Endometrial microvascular endothelial cells (primary cell): Measurements from ENCODE around the gene CD22. TPM values are rescaled to one million over a fixed set of nuclear protein-coding genes. Genes with fewer than 3 reads are reported as not detected.
"Not testable (repeated sequence)": the region's sequence is repeated elsewhere in the genome, so short reads cannot be mapped to it uniquely, and the experiment has no call there.

Experiments
- in situ Hi-C: cut with HindIII; loops from 2 replicates; pipeline ENCODE4 v1.10.0; 2017; ENCODE audit warnings: low sequenced_read_pairs, low pct_unique_long_range_greater_than_20kb; ENCODE audit errors: inconsistent ontology term
- total RNA-seq: library from RNA; depleted of rRNA; stranded (reverse); fragments of >200 nt; gene quantifications from one replicate; pipeline ENCODE4 v1.2.3, GENCODE V29; 2015; ENCODE audit errors: inconsistent ontology term

The CD22 gene
- total RNA-seq, 1 donor from 2014 or later = 5.8 TPM

DNA sequence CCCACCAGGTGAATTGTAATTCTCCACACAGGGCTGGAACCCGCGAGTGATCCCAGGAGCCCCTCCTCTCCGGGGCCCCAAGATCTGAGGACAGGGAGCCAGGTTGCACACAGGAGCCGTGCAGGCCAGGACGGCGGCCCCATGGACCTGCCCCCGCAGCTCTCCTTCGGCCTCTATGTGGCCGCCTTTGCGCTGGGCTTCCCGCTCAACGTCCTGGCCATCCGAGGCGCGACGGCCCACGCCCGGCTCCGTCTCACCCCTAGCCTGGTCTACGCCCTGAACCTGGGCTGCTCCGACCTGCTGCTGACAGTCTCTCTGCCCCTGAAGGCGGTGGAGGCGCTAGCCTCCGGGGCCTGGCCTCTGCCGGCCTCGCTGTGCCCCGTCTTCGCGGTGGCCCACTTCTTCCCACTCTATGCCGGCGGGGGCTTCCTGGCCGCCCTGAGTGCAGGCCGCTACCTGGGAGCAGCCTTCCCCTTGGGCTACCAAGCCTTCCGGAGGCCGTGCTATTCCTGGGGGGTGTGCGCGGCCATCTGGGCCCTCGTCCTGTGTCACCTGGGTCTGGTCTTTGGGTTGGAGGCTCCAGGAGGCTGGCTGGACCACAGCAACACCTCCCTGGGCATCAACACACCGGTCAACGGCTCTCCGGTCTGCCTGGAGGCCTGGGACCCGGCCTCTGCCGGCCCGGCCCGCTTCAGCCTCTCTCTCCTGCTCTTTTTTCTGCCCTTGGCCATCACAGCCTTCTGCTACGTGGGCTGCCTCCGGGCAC lies 22.6 kb downstream of the CD22 start:
- in situ Hi-C loops = no loop called here

GRCh38 chr19:35352177-35352447 lies 23.1 kb downstream of the CD22 start:
- in situ Hi-C loops = no loop called here

DNA sequence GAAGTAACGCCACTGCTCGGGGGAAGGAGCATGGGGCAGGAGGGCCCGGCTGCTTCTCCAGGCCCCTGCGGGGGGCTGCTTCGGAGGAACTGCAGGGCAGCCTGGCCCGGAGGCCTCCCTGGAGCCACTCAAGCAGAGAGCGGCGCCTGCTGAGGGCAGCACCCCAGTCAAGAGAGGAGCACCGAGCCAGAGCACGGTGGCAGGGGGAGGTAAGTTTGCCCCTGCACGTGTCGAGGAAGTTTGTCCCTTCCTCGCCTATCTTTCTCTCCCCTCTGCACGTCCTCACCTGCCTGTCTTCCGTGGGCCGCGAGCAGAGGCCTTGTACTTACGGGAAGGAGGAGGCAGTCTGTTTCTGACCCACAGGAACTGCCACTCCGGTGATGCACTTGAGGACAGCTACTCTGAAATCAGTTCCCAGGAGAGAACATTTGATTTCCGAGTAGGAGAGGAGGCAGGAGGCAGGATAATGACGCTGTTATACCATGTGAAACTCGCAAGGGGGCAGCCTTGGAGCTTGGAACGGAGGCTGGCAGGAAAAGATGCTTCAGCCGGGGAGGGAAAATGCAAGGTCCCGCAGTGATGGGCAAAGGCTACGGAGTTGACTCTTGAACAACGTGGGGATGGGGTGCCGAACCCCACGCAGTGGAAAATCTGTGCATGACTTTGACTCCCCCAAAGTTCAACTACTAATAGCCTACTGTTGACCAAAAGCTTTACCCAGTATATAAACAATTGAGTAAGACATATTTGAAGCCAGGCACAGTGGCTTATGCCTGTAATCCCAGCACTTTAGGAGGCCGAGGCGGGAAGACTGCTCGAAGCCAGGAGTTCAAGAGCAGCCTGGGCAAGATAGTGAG lies 23.7 kb downstream of the CD22 start:
- in situ Hi-C loops = no loop called here

GRCh38 chr19:35353635-35354034 lies 24.6 kb downstream of the CD22 start:
- in situ Hi-C loops = no loop called here

DNA sequence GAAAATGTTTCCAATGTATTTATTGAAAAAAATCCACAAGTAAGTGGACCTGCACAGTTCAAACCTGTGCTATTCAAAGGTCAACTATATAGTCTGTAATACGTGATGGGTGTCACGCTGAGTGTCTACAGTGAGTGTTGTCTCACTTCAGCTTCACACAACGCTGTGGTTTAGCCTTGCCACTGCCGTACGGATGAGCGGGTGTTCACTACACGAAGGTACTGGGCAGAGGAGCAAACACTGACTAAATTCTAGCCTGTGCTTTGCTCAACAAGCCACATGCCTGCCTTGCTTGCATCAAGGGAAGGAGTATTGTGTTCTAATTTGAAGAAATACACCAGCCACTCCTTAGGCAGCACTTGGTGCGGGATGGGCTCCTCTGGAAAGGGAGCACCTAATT lies 25.9 kb downstream of the CD22 start:
- in situ Hi-C loops = no loop called here

DNA sequence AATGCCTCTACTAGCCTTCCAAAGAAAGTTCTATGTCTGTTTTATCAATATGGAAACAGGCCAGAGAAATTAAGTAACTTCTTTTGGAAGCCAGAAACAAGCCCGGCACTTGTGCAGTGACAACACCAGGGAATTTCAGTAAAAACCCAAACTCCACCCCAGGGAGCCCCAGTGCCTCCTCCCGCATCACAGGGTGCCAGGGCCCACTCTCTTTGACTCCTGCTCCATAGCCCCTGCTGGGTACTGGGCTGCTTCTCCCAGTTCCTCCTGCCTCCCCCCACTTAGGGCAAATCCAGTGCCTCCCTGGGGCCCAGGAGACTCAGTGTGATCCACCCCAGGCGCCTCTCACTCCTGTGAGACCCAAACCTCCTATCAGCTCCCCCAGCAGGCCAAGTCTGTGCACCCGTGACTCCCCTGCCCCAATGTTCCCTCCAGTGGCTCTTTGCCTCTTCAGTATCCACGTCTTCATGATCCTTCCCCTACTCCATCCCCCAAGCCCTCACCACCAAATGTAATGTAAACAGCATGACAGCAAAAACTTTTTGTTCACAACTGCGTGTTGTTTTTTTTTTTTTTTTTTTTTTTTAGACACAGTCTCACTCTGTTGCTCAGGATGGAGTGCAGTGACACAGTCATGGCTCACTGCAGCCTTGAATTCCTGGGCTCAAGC lies 26.9 kb downstream of the CD22 start:
- in situ Hi-C loops = no loop called here

GRCh38 chr19:35357867-35358573 lies 29.0 kb downstream of the CD22 start, which contains the start of gene FFAR3:
Gene FFAR3, plus strand, starts transcription at chr19:35358460. Its CDS starts 431 bp downstream, at chr19:35358891.
- in situ Hi-C loops = no loop called here

- in situ Hi-C loops = not testable (repeated sequence)
Measured at GRCh38 chr19:35358834-35359233, 29.8 kb downstream of the CD22 start.

DNA sequence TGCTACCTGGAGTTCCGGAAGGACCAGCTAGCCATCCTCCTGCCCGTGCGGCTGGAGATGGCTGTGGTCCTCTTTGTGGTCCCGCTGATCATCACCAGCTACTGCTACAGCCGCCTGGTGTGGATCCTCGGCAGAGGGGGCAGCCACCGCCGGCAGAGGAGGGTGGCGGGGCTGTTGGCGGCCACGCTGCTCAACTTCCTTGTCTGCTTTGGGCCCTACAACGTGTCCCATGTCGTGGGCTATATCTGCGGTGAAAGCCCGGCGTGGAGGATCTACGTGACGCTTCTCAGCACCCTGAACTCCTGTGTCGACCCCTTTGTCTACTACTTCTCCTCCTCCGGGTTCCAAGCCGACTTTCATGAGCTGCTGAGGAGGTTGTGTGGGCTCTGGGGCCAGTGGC lies 30.4 kb downstream of the CD22 start:
- in situ Hi-C loops = not testable (repeated sequence)

DNA sequence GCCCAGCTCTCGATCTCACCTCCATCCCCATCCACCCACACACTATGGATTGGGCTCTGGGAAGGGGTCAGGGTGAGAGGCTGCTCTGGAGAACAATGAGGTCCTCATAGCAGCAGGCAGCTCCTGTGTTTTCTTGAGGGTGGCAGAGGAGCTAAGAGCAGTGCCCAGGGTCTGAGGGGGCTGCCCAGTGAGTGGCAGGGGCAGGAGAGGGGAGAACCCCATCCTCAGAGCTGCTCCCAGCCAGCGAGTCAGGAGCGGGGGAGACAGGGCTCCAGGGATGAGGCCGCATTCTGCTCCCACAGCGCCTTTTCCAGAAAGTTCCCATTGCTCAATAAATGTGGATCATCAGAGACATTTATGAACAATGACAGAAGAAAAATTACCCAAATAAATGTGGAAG lies 31.1 kb downstream of the CD22 start:
- in situ Hi-C loops = not testable (repeated sequence)

- in situ Hi-C loops = no loop called here
Measured at GRCh38 chr19:35360880-35361420, 32.0 kb downstream of the CD22 start.

- in situ Hi-C loops = no loop called here
Measured at GRCh38 chr19:35362261-35363000, 33.4 kb downstream of the CD22 start.

DNA sequence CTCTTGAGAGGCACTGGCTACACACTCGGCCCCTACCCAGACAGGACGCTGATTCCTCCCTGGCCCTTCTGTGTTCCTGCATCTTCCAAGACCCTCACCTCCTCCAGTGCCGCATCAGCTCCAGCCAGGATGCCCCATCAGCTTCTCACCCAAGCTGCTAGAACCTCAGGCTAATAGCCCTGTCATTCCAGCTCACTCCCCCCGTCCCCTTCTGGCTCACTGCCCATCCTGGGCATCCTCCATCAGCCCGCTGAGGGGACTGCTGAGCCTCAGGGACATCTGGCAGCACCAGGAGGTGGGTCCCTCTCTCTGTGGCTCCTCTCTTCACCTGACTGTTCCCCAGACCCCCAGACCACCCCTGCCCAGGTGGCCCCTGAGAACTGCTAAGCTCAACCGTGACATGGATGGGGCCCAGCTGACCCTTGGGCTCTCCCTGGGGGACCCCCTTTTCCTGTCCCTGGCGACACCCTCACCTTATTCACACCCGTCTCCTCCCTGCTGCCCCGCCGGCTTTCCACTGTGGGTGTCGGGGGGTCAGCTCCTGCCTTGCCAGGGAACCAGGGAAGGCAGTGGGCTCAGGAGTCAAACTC lies 34.1 kb downstream of the CD22 start:
- in situ Hi-C loops = no loop called here

DNA sequence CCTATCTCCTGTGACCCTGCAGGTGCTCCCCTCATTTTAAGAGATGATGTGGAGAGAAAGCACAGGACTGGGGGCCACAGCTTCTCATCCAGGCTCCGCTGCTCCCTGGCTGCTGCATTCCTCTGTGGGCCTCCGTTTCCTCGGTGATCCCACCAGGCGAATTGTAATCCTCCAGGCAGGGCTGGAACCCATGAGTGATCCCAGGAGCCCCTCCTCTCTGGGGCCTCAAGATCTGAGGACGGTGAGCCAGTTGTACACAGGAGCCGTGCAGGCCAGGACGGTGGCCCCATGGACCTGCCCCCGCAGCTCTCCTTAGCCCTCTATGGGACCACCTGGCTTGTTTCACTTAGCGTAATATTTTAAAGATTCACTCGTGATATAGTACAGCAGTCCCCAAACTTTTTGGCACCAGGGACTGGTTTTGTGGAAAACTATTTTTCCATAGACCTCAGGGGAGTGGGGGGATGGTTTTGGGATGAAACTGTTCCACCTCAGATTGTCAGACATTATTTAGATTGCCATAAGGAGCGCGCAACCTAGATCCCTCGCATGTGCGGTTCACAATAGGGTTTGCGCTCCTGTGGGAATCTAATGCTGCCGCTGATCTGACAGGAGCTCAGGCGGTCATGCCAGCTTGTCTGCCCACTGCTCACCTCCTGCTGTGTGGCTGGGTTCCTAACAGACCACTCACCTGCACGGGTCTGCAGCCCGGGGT lies 34.9 kb downstream of the CD22 start:
- in situ Hi-C loops = no loop called here

GRCh38 chr19:35365303-35365702 lies 36.3 kb downstream of the CD22 start:
- in situ Hi-C loops = no loop called here

- in situ Hi-C loops = no loop called here
Measured at GRCh38 chr19:35368378-35368777, 39.4 kb downstream of the CD22 start.

- in situ Hi-C loops = no loop called here
Measured at GRCh38 chr19:35369522-35369921, 40.5 kb downstream of the CD22 start.
